Measurements from ENCODE around the gene TCAIM.

Gene TCAIM

GRCh38 chr3:44348993-44349392 is 10.4 kb downstream of the TCAIM start:
- TF ChIP-seq MZF1 (tag by site-specific recombination; IDR thresholded peaks at IDR 0.05; ENCODE audit: borderline replicate concordance), result no peak
- no peak for TF ChIP-seq ZNF398 (tag by site-specific recombination; IDR thresholded peaks at IDR 0.05)
- no peak for TF ChIP-seq ZBTB1 (tag by site-specific recombination; IDR thresholded peaks at IDR 0.05)
- no peak for TF ChIP-seq ZNF133 (tag by site-specific recombination; IDR thresholded peaks at IDR 0.05)
- Histone ChIP-seq H3K9me3 (ENCODE audit: control insufficient read depth, insufficient read depth, low read depth, low read length) (no peaks in the 10 kb centered on the region), H3K27ac (ENCODE audit: extremely low read depth, low read depth, low read length) (no peak overlapping the region), H3K4me3 (ENCODE audit: low read depth, low read length) (no peak overlapping the region), H3K36me3 (ENCODE audit: control insufficient read depth in 2 of 2, insufficient read depth in 1 of 2, low read length in 2 of 2) (no peaks in the 10 kb centered on the region), H3K4me1 (ENCODE audit: control insufficient read depth, insufficient read depth, low read length) (no peaks in the 10 kb centered on the region)
- ChIA-PET POLR2A (no interaction called here), CTCF (no interaction called here)

GRCh38 chr3:44353355-44353924 is 14.9 kb downstream of the TCAIM start:
- POLR2A ChIA-PET, result interaction anchor here (1.9 kb wide), 1 partner anchor 15 kb away, joined by 4 read pairs; the partner anchor contains the start of gene TCAIM
- CTCF ChIA-PET, result no interaction called here
- H3K27ac ChIP-seq (ENCODE audit: extremely low read depth, low read depth, low read length), result no peak overlapping the region
- peaks cover 0 to 5% of the 10 kb centered on the region in 2 experiments; a peak in 2 of 3 replicates for H3K36me3 ChIP-seq (ENCODE audit: control insufficient read depth in 2 of 2, insufficient read depth in 1 of 2, low read length in 2 of 2)
- H3K4me1 ChIP-seq (ENCODE audit: control insufficient read depth, insufficient read depth, low read length), result no peaks in the 10 kb centered on the region
- H3K9me3 ChIP-seq (ENCODE audit: control insufficient read depth, insufficient read depth, low read depth, low read length), result no peaks in the 10 kb centered on the region
- no peak overlapping the region for H3K4me3 ChIP-seq (ENCODE audit: low read depth, low read length)
- no peak for TF ChIP-seq KLF10 (tag by site-specific recombination; IDR thresholded peaks at IDR 0.05)
- no peak for TF ChIP-seq PRDM4 (tag by site-specific recombination; IDR thresholded peaks at IDR 0.05)
- TF ChIP-seq ZNF10 (tag by site-specific recombination; IDR thresholded peaks at IDR 0.05), result no peak
- no peak for TF ChIP-seq ELK4 (IDR thresholded peaks at IDR 0.05; ENCODE audit: borderline replicate concordance, low read depth, low read length)
- no peak for TF ChIP-seq ZBTB21 (tag by site-specific recombination; IDR thresholded peaks at IDR 0.05)
- no peak for TF ChIP-seq ZBTB11 (tag by site-specific recombination; conservative IDR thresholded peaks at IDR 0.05; ENCODE audit: low read depth)
- TF ChIP-seq ZNF239 (tag by site-specific recombination; IDR thresholded peaks at IDR 0.05), result no peak
- no peak for TF ChIP-seq ZNF837 (tag by site-specific recombination; IDR thresholded peaks at IDR 0.05)
- TF ChIP-seq ZNF639 (tag by site-specific recombination; IDR thresholded peaks at IDR 0.05), result no peak
- no peak for TF ChIP-seq GLI4 (tag by site-specific recombination; IDR thresholded peaks at IDR 0.05)
- no peak for TF ChIP-seq SETDB1 (IDR thresholded peaks at IDR 0.05; ENCODE audit: insufficient read length, low read length)
- no peak for TF ChIP-seq ZNF24 (tag by site-specific recombination; IDR thresholded peaks at IDR 0.05)
- TF ChIP-seq ZNF354C (tag by site-specific recombination; IDR thresholded peaks at IDR 0.05; ENCODE audit: borderline replicate concordance, low read depth), result no peak
- no peak for TF ChIP-seq ZNF677 (tag by site-specific recombination; IDR thresholded peaks at IDR 0.05)
- no peak for TF ChIP-seq ATF2 (tag by site-specific recombination; IDR thresholded peaks at IDR 0.05; ENCODE audit: low read depth)
- no peak for TF ChIP-seq ZBTB6 (tag by site-specific recombination; IDR thresholded peaks at IDR 0.05)
- no peak for TF ChIP-seq ZNF660 (tag by site-specific recombination; IDR thresholded peaks at IDR 0.05)
- no peak for TF ChIP-seq ZFP37 (tag by site-specific recombination; IDR thresholded peaks at IDR 0.05)

All from HEK293 (cell line).